DMS153 (cell line): Measurements from ENCODE around the gene NCK2.
"Not testable (repeated sequence)": the region's sequence is repeated elsewhere in the genome, so short reads cannot be mapped to it uniquely, and the experiment has no call there.

Experiments used
- DNase-seq: peaks from one replicate; lab custom pipeline; 2025; lab: John Stamatoyannopoulos, UW

Gene NCK2

DNA sequence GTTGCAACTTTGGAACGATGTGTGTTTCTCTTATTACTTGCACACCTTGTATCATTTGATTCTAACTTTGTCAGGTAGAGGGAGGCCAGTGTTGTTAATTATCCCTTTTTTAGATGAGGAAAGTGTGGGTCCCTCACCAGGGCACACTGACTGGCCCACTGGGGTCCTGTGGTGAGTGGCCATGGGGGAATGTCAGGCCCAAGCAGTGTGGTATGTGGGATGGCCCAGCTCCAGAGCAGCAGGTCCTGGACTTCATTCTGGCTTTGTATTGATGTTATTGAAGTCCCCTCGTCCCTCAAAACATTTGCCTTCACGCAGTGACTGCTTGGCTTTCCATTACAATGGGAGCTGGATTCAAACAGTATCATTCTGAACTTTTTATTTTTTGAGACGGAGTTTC is 11.7 kb downstream of the NCK2 start:
- DNase-seq = no peak

DNA sequence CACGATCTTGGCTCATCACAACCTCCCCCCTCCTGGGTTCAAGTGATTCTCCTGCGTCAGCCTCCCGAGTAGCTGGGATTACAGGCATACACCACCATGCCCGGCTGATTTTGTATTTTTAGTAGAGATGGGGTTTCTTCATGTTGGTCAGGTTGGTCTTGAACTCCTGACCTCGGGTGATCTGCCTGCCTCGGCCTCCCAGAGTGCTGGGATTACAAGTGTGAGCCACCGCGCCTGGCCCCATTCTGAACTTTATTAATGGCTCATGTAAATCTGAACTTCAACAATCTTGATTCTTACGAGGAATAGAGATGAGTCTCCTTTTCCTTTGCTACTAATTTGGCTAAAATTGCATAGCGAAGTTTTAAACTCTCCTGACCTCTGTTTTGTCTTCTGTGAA is 12.2 kb downstream of the NCK2 start:
- DNase-seq = not testable (repeated sequence)

- DNase-seq = no peak
Measured at GRCh38 chr2:105757433-105757832, 12.7 kb downstream of the NCK2 start.

DNA sequence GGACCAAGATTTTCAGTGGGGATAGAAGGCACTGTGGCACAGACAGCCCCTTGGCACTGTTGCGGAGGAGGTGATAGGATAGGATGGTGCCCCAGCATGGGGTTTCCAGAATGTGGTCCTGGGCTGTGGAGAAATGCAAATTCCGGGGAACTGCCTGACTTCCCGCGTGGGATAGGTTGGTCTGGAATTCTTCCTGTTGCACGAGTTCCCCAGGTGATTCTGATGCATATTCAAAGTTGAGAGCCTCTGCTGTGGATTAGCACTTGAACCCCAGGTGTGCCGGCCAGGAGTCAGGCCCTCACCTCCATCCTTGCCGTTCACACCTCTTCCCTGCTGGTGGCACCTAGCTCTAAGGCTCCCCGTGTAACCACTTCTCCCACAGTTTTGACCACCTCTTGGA is 15.5 kb downstream of the NCK2 start:
- DNase-seq = no peak

DNA sequence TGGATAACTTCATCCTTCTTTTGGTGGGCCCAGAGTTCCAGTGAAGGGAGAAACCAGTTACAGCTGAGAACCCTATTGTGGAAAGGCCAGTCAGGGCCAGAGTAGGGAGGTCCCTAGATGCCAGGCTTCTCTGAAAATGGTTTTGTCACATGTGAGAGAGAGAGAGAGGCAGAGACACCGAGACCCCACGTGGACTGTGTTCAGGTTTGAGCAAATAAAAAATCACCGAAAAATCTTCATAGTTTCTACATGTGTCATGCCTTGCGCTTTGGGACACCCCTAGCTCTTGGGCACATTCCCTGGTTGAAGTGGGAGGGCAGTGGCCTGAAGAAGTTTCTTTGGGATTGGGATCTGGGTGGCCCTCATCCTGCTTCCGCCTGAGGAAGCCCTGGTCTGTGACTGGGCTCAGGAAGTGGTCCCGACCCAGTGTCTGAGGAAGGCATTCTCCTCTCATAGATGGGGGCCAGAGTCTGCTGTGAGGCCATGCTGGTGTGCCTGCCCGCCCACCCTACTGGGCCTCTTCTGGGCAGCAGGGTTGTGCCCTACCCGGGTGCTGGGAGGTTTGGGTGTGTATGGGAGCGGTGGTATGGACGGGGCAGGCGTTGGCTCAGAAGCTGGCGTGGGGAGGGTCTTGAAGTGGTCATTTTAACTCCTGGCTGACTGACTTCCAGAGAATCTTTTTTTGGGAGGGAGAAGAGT is 16.1 kb downstream of the NCK2 start:
- DNase-seq = no peak

- DNase-seq = no peak
Measured at GRCh38 chr2:105761931-105762515, 17.3 kb downstream of the NCK2 start.

DNA sequence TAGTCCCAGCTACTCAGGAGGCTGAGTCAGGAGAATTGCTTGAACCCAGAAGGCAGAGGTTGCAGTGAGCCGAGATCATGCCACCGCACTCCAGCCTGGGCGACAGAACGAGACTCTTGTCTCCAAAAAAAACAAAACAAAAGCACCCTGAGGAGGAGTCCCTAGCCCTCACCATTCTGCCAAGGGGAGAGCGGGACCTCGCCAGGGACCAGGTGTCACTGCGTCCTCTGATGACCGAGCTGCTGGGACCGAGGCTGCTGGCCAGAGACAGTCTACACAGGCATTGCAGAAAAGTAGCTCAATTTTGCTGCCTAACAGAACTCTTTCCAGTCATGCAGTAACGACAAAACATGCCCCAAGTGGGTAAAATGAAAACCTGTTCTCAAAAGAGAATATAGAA is 18.4 kb downstream of the NCK2 start:
- DNase-seq = no peak

DNA sequence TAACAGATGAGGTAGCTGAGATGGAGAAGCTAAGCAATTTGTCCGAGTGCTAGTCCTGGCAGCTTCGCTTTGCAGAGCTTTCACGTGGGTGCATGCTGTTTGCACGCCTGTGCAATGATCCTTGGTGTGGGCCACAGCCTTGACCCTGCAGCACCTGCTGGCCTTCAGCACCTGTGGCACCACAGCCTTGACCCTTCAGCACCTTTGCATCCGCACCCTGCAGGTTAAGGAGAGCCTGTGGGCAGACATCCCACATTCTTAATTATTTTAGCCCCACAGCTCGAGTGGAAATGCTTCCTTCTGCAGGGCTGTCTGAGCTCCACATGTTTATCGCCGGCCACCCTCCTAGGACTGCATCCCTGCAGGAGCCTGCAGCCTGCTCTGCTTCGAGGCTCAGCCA is 19.3 kb downstream of the NCK2 start:
- DNase-seq = no peak

- DNase-seq = no peak
Measured at GRCh38 chr2:105765415-105766299, 20.9 kb downstream of the NCK2 start.

- no peak for DNase-seq
Measured at GRCh38 chr2:105766300-105766866, 21.7 kb downstream of the NCK2 start.

- no peak for DNase-seq
Measured at GRCh38 chr2:105768176-105768575, 23.5 kb downstream of the NCK2 start.

- no peak for DNase-seq
Measured at GRCh38 chr2:105768961-105769452, 24.3 kb downstream of the NCK2 start.

DNA sequence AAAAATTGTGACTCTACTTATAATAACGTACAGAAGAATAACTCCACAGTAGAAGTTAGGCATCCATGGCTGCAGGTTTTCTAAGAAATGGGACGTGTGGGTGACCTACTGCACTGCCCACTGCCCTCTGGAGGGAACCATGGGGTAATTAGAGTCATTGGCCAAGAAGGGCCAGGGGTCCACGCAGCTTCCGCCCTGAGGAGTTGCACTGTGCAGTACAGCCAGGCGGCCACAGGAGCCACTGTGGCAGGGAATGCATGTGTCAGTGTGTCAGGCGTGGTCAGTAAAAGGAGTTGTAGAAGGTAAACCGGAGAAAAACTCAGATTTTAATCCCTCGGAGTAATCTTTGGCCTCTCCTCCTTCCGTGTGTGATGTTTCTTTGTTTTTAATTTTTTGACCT is 24.8 kb downstream of the NCK2 start:
- DNase-seq = no peak

- DNase-seq = no peak
Measured at GRCh38 chr2:105770149-105770548, 25.4 kb downstream of the NCK2 start.

GRCh38 chr2:105771291-105771690 is 26.6 kb downstream of the NCK2 start:
- DNase-seq = not testable (repeated sequence)

- DNase-seq = no peak
Measured at GRCh38 chr2:105771836-105772235, 27.1 kb downstream of the NCK2 start.

GRCh38 chr2:105772362-105772761 is 27.6 kb downstream of the NCK2 start:
- no peak for DNase-seq

DNA sequence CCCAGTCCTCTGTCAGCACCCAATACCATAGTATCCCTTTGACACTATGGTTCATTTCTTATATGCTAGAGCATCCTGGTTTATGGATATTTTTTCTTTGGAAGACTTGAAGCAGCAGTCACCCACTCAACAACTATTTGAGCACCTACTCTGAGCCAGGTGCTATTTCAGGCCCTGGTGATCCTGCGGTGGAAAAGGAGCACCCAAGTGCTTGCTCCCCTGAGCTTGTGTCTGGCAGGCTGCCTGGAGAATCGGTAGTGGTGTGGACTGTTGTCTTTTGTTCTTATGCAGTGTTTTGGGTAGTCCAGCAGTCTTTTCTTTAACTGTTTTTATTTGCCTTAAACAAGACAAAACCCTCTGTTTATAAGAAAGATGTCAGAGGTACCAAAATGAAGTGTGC is 28.9 kb downstream of the NCK2 start:
- no peak for DNase-seq

DNA sequence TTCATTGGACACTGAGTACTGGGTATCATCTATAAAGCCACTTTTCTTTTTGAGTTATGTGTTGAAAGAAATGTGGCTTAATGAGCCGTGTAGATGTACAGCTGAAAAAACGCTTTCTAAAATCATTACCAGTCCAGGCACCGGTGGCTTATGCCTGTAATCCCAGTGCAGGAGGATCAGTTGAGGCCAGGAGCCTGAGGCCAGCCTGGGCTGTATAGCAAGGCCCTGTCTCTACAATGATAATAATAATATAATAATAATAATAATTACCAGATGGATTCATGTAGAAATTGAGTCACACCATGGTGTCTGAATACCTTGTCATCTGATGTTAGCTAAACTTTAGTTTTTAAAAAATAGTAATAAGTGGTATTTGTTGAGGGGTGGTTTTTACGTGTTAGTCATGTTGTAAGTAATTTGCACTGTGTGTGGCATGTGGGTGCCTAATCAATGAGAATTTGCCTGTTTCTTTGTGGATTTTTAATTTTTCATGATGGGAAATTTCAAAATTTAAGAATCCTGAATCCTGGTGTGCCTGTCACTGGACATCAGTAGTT is 30.1 kb downstream of the NCK2 start:
- no peak for DNase-seq

- no peak for DNase-seq
Measured at GRCh38 chr2:105775809-105776559, 31.3 kb downstream of the NCK2 start.

GRCh38 chr2:105776560-105776928 is 31.8 kb downstream of the NCK2 start:
- no peak for DNase-seq
